ENCODE data around the gene ATF7.
"Not testable (repeated sequence)": the region's sequence is repeated elsewhere in the genome, so short reads cannot be mapped to it uniquely, and the experiment has no call there.

The ATF7 gene

GRCh38 chr12:53644133-53644532, 18.0 kb upstream of the ATF7 start:
- Histone ChIP-seq H4K20me1 (ENCODE audit: insufficient read depth, low read length) (no peaks in the 10 kb centered on the region), H3K27me3 (ENCODE audit: low read depth, low read length) (0 out of 2 replicates have a peak, but pooled peaks cover 3% of the 10 kb centered on the region), H2AFZ (ENCODE audit: low read depth, low read length) (no peak overlapping the region), H3K27ac (ENCODE audit: low read length) (no peak overlapping the region), H3K79me2 (ENCODE audit: low read length) (no peaks in the 10 kb centered on the region), H3K9me3 (ENCODE audit: insufficient read depth, low read length) (no peaks in the 10 kb centered on the region), H3K36me3 (replicated peaks; ENCODE audit: low read depth, low read length) (no peaks in the 10 kb centered on the region), H3K4me2 (ENCODE audit: low read length) (no peak overlapping the region), H3K4me3 (ENCODE audit: low read length) (no peak overlapping the region), H3K4me1 (ENCODE audit: low read length) (no peaks in the 10 kb centered on the region), H3K9ac (ENCODE audit: low read length) (no peak overlapping the region)
- TF ChIP-seq CTCF (IDR thresholded peaks at IDR 0.05; ENCODE audit: low read depth, low read length) = no peak
- TF ChIP-seq EZH2phosphoT487 (IDR thresholded peaks at IDR 0.05; ENCODE audit: low read depth) = no peak

DNA sequence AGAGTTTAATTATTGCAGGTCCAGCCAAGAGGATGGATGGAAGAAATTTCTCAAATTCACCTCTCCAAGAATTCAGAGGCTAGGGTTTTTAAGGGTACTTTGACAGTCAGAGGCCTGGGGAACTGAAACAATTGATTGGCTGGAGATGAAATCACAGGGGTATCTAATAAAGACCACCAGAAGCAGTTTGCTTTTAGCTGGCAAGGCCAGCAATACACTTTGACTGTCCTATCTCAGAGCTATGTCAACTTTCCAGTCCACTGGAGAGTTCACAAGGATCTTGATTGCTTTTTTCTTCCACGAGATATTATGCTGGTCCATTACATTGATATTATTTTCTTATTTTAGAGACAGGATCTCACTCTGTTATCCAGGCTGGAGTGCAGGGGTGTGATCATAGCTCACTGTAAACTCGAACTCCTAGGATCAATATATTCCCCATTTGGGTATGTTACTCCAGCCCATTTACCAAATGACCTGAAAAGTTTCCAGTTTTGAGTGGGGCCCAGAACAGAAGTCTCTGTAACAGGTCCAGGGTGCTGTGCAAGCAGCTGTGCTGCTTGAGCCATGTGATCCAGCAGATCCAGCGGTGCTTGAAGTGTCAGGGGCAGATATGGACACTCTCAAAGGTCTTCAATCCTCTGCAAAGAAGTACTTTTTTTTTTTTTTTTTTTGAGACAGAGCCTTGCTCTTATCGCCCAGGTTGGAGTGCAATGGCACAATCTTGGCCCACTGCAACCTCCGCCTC, 17.2 kb upstream of the ATF7 start:
- Histone ChIP-seq H3K27ac (ENCODE audit: low read length) (no peak overlapping the region), H3K36me3 (replicated peaks; ENCODE audit: low read depth, low read length) (no peaks in the 10 kb centered on the region), H4K20me1 (ENCODE audit: insufficient read depth, low read length) (no peaks in the 10 kb centered on the region), H3K4me1 (ENCODE audit: low read length) (no peaks in the 10 kb centered on the region), H3K27me3 (ENCODE audit: low read depth, low read length) (0 out of 2 replicates have a peak, but pooled peaks cover 3% of the 10 kb centered on the region), H3K9ac (ENCODE audit: low read length) (no peak overlapping the region), H2AFZ (ENCODE audit: low read depth, low read length) (no peak overlapping the region), H3K9me3 (ENCODE audit: insufficient read depth, low read length) (no peaks in the 10 kb centered on the region), H3K4me2 (ENCODE audit: low read length) (no peak overlapping the region), H3K79me2 (ENCODE audit: low read length) (no peaks in the 10 kb centered on the region), H3K4me3 (ENCODE audit: low read length) (no peak overlapping the region)
- TF ChIP-seq CTCF (IDR thresholded peaks at IDR 0.05; ENCODE audit: low read depth, low read length) (no peak), EZH2phosphoT487 (IDR thresholded peaks at IDR 0.05; ENCODE audit: low read depth) (no peak)

DNA sequence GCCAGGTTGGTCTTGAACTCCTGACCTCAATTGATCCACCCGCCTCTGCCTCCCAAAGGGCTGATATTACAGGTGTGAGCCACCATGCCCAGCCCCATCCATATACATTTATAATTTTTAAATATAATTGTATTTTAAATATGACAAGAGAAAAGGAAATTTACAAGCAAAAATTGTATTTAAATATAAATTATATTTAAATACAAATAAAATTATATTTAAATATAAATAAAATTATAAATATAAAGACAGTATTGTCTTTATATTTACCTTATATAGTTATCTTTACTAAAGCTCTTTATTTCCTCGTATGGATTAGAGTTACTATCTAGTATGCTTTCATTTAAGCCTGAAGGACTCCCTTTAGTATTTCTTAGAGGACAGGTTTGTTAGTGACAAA, 11.9 kb upstream of the ATF7 start:
- Histone ChIP-seq H3K36me3 (replicated peaks; ENCODE audit: low read depth, low read length) (no peaks in the 10 kb centered on the region), H3K4me3 (ENCODE audit: low read length) (no peak overlapping the region), H3K27ac (ENCODE audit: low read length) (no peak overlapping the region), H3K9me3 (ENCODE audit: insufficient read depth, low read length) (no peaks in the 10 kb centered on the region), H3K4me1 (ENCODE audit: low read length) (no peaks in the 10 kb centered on the region), H3K9ac (ENCODE audit: low read length) (no peak overlapping the region), H4K20me1 (ENCODE audit: insufficient read depth, low read length) (no peaks in the 10 kb centered on the region), H3K27me3 (ENCODE audit: low read depth, low read length) (no peaks in the 10 kb centered on the region), H2AFZ (ENCODE audit: low read depth, low read length) (no peak overlapping the region), H3K79me2 (ENCODE audit: low read length) (no peaks in the 10 kb centered on the region), H3K4me2 (ENCODE audit: low read length) (no peak overlapping the region)
- TF ChIP-seq EZH2phosphoT487 (IDR thresholded peaks at IDR 0.05; ENCODE audit: low read depth) = no peak
- no peak for TF ChIP-seq CTCF (IDR thresholded peaks at IDR 0.05; ENCODE audit: low read depth, low read length)

GRCh38 chr12:53636641-53637040, 10.5 kb upstream of the ATF7 start:
- Histone ChIP-seq H3K79me2 (ENCODE audit: low read length) (no peaks in the 10 kb centered on the region), H3K27ac (ENCODE audit: low read length) (no peak overlapping the region), H4K20me1 (ENCODE audit: insufficient read depth, low read length) (no peaks in the 10 kb centered on the region), H2AFZ (ENCODE audit: low read depth, low read length) (no peak overlapping the region), H3K9me3 (ENCODE audit: insufficient read depth, low read length) (no peaks in the 10 kb centered on the region), H3K36me3 (replicated peaks; ENCODE audit: low read depth, low read length) (no peaks in the 10 kb centered on the region), H3K27me3 (ENCODE audit: low read depth, low read length) (no peaks in the 10 kb centered on the region), H3K9ac (ENCODE audit: low read length) (no peak overlapping the region), H3K4me2 (ENCODE audit: low read length) (no peak overlapping the region), H3K4me1 (ENCODE audit: low read length) (no peaks in the 10 kb centered on the region), H3K4me3 (ENCODE audit: low read length) (no peak overlapping the region)
- TF ChIP-seq CTCF (IDR thresholded peaks at IDR 0.05; ENCODE audit: low read depth, low read length) = no peak

DNA sequence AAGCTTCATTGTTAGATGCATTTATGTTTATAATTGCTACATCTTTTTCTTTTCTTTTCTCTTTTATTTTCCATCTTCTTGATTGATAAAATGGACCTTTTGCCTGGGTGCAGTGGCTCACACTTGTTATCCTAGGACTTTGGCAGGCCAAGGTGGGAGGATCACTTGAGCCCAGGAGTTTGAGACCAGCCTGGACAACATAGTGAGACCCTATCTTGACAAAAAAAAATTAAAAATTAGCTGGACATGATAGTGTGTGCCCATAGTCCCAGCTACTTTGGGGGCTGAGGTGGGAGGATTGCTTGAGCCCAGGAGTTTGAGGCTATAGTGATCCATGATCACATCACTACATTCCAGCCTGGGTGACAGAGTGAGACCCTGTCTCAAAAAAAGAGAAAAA, 9.5 kb upstream of the ATF7 start:
- not testable (repeated sequence) for H3K27me3 ChIP-seq (ENCODE audit: low read depth, low read length); H3K4me3 ChIP-seq (ENCODE audit: low read length); H3K4me2 ChIP-seq (ENCODE audit: low read length); H2AFZ ChIP-seq (ENCODE audit: low read depth, low read length); H3K9me3 ChIP-seq (ENCODE audit: insufficient read depth, low read length); H3K4me1 ChIP-seq (ENCODE audit: low read length); H3K9ac ChIP-seq (ENCODE audit: low read length); H3K36me3 ChIP-seq (replicated peaks; ENCODE audit: low read depth, low read length); H3K79me2 ChIP-seq (ENCODE audit: low read length); H4K20me1 ChIP-seq (ENCODE audit: insufficient read depth, low read length); H3K27ac ChIP-seq (ENCODE audit: low read length)

Measured in OCI-LY3 (cell line).